GM12801 (cell line): ENCODE measurements around the gene TMEM156.

Experiments used
- TF ChIP-seq, protein P1 (sequence below): IDR thresholded peaks from one replicate; pipeline ENCODE4 v1.5.1; 2011; ENCODE audit warnings: control low read depth; ENCODE audit not compliant: insufficient read length; ENCODE audit errors: extremely low read depth

The TMEM156 gene

DNA sequence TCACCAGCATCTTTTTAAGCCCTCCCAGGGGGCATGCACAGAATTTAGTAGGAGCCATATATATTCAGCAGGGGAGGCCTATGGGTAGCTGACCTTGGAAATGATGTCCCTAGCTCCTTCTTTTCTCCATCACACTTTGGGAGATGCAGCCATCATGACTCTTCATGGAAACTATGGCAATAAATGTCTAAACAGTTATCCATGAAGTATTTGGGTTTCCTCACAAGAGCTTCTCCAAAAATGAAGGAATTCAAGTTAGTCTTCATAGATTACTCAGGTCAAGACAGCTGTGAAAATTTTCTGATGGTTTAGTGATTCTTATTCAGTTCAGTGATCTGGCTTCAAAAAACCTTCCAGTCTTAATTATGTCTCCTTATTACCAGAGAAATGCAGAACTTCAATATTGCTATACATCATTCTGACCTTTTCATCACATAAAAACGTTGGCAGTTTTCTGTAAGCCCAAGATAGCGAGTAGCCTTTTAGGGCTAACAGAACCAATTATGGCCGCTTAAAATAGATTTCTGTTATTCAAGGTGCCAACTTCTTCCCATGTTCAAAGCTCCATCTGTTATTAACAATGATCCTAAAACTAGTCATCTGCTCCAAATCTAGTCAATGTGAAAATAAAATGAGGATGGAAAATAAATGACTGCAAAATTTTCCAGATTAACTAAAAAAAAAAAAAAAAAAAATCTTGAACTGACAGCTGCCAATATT, 52.5 kb downstream of the TMEM156 start:
- TF ChIP-seq, protein P1, sequence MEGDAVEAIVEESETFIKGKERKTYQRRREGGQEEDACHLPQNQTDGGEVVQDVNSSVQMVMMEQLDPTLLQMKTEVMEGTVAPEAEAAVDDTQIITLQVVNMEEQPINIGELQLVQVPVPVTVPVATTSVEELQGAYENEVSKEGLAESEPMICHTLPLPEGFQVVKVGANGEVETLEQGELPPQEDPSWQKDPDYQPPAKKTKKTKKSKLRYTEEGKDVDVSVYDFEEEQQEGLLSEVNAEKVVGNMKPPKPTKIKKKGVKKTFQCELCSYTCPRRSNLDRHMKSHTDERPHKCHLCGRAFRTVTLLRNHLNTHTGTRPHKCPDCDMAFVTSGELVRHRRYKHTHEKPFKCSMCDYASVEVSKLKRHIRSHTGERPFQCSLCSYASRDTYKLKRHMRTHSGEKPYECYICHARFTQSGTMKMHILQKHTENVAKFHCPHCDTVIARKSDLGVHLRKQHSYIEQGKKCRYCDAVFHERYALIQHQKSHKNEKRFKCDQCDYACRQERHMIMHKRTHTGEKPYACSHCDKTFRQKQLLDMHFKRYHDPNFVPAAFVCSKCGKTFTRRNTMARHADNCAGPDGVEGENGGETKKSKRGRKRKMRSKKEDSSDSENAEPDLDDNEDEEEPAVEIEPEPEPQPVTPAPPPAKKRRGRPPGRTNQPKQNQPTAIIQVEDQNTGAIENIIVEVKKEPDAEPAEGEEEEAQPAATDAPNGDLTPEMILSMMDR: no peak

- TF ChIP-seq, protein P1: no peak
These were observed 53.1 kb downstream of the TMEM156 start for GRCh38 chr4:38979081-38979480.

DNA sequence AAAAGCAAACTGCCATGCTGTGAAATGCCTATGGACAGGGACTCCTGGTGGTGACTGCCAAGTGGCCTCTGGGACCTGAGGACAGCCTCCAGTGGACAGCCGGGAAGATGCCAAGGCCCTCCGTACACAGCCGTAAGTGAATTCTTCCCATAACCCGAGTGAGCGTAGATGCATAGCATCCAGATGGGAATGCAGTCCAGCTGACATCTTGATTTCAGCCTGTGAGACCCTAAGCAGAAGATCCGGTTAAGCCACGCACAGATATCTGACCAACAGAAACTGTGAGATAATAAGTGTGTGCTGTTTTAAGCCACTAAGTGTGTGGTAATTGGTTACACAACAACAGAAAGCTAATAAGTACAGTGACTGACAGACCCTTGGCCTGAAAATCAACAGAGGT, 55.9 kb downstream of the TMEM156 start:
- TF ChIP-seq, protein P1: no peak

- TF ChIP-seq, protein P1: no peak
These were observed 63.5 kb downstream of the TMEM156 start for GRCh38 chr4:38968668-38969067.

GRCh38 chr4:38967260-38968095, 64.7 kb downstream of the TMEM156 start:
- TF ChIP-seq, protein P1: no peak

DNA sequence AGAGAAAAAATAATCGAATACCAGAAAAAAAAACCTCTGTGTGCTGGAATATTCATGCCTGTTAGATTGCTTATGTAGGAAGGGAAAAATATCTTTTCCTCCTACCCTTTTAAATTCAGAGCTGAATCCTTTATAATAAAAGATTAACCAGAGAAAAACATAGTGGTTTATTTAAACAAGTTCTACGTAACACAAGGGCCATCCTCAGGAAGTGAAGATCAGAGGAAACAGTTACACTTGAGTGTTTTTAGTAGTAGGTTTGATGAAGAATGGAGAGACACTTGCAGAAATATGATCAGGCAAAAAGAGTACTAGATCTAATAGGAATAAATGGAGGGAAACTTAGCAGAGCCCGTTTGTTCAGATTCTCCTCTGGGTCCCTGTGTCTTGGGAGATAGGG, 66.3 kb downstream of the TMEM156 start:
- TF ChIP-seq, protein P1: no peak

- TF ChIP-seq, protein P1: no peak
These were observed 67.0 kb downstream of the TMEM156 start for GRCh38 chr4:38964942-38965775.
